Jurkat, Clone E6-1 (cell line): ENCODE measurements around the gene ALKBH5.

ENCODE experiments used
- DNase-seq: peaks from one replicate; pipeline ENCODE4 v3.0.0-alpha.2; 2011; ENCODE audit warnings: low read depth, low spot score
- H3K4me3 ChIP-seq: 2 replicates; pipeline ENCODE4 v1.5.1; 2011; ENCODE audit warnings: mild to moderate bottlenecking, low read length, control low read depth, moderate library complexity

Gene ALKBH5

DNA sequence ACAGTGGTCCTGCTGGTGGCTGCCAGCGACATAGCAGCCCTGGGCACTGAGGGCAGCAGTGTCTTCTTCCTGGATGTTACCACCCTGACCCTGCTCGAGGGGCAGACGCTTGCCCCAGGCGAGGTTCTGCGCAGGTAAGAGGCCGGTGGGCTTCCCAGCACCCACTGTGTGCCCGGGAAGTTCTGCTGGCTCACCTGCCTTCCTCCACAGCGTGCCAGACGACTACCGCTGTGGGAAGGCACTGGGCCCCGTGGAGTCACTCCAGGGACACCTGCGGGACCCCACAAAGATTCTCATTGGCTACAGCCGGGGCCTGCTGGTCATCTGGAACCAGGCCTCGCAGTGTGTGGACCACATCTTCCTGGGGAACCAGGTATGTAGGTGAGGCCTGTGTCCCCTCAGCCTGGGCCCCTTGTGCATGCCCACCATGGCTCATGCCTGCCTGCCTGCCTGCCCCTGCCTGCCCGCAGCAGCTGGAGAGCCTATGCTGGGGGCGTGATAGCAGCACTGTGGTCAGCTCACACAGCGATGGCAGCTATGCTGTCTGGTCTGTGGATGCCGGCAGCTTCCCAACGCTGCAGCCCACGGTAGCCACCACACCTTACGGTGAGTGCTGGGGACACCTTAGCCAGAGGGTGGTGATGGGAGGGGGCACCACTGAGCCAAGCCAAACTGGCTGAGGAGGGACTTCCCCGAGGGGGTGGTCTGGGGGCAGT lies 50.3 kb downstream of the ALKBH5 start:
- DNase-seq, result no peak
- H3K4me3 ChIP-seq, result no peak overlapping the region

DNA sequence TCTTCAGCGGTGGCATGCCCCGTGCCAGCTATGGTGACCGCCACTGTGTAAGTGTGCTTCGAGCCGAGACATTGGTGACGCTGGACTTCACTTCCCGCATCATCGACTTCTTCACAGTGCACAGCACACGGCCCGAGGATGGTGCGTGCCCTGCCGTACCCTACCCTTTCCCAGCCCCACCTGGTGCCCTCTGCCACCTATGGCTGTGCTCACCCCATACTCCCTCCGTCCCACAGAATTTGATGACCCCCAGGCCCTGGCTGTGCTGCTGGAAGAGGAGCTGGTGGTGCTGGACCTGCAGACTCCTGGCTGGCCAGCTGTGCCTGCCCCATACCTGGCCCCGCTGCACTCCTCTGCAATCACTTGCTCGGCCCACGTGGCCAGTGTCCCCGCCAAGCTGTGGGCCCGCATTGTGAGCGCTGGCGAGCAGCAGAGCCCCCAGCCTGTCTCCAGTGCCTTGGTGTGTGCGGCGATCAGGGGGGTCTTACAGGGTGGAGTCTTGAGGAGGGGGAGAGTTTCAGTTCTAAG lies 51.3 kb downstream of the ALKBH5 start:
- DNase-seq, result no peak
- no peak overlapping the region for H3K4me3 ChIP-seq

DNA sequence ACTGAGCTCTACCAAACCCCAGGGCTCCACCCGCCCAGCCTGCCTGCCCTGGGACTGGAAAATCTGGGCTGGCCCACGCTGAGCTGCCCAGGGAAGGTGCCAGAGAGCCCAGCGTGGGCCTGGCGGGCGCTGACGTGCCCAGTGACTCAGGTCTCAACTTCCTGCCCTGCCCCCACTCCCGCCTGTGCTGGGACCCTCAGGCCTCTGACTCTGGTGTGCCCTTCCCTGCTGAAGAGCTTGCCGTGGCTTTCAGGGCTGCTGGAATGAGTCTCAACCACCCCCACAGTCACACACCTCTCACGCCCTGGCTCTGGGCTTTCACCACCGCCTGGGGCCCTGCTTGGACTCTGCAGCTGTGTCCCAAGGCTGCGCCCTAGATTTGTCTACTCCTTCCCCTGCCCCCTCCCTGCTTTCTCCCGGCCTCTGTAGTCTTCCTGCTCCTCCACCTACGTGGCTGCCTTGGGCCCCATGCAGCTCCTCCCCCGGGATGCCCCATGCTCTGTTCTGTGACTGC lies 52.2 kb downstream of the ALKBH5 start:
- DNase-seq, result no peak
- no peak overlapping the region for H3K4me3 ChIP-seq

DNA sequence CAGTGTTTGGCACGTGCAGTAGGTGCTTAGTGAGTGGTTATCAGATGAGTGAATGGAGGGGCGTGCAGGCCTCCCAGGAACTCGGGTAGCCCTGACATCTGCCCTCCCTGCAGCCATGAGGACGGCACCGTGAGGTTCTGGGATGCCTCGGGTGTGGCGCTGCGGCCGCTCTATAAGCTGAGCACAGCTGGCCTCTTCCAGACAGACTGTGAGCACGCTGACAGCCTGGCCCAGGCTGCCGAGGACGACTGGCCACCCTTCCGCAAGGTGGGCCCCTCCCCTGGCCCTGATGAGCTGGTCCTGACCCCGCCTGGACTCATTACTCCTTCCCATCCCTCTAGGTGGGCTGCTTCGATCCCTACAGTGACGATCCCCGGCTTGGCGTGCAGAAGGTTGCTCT lies 52.9 kb downstream of the ALKBH5 start:
- no peak overlapping the region for H3K4me3 ChIP-seq
- no peak for DNase-seq

DNA sequence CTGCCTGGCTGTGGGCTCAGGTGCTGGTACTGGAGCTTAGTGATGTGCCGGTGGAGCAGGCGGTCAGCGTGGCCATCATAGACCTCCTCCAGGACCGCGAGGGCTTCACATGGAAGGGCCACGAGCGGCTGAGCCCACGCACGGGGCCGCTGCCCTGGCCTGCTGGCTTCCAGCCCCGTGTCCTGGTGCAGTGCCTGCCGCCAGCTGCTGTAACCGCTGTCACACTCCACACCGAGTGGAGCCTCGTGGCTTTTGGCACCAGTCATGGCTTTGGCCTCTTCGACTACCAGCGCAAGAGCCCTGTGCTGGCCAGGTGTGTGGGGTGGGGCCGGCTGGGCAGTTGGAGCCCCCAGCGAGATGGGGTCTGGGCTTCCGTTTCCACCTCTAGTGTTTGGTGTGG lies 53.8 kb downstream of the ALKBH5 start:
- no peak overlapping the region for H3K4me3 ChIP-seq
- no peak for DNase-seq

DNA sequence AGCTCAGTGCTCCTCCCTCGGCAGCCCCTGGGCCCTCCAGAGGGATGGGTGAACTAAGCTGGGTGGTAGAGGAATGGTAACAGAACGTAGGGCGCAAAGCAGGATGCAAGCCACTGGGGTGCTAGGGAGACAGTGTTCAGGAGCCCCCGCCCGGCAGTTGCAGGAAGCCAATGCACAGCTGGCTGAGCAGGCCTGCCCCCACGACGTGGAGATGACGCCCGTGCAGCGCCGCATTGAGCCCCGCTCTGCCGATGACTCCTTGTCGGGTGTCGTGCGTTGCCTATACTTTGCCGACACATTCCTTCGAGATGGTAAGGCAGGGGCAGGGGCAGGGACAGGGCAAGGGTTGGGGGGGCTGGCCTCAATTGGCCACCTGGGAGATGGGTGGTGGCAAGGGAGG lies 54.7 kb downstream of the ALKBH5 start:
- no peak for DNase-seq
- H3K4me3 ChIP-seq, result no peak overlapping the region

DNA sequence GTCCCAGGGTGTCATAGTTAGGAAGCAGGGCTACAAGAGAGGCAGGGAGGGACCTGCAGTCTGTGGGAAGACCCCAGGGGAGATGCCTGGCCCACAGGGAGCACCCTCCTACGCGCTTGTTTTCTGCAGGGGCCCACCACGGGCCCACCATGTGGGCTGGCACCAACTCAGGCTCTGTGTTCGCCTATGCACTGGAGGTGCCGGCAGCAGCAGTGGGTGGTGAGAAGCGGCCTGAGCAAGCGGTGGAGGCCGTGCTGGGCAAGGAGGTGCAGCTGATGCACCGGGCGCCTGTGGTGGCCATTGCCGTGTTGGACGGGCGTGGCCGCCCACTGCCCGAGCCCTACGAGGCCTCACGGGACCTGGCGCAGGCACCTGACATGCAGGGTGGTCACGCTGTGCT lies 56.8 kb downstream of the ALKBH5 start:
- no peak for DNase-seq
- H3K4me3 ChIP-seq, result no peak overlapping the region

DNA sequence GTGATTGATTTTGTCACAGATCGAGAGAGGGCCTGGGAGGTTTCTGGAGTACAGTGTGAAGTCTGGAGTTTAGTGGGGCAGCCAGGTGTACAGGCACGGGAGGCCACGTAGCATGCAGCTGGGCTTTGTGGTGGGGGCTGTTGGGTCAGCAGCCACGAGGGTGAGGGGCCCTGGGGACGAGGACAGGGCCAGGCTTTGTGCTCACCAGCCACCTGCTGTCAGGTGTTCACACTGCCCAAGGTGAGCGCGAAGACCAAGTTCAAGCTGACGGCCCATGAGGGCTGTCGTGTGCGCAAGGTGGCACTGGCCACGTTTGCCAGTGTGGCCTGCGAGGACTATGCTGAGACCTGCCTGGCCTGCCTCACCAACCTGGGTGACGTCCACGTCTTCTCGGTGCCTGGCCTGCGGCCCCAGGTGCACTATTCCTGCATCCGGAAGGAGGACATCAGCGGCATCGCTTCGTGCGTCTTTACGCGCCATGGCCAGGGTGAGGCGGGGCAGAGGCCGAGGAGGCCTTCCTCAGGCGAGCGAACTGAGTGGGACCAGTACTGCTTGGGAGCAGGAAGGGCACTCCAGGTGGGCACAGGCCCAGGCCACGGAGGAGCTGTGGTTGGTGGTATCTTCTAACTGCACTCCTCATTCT lies 57.7 kb downstream of the ALKBH5 start:
- no peak for DNase-seq
- no peak overlapping the region for H3K4me3 ChIP-seq

DNA sequence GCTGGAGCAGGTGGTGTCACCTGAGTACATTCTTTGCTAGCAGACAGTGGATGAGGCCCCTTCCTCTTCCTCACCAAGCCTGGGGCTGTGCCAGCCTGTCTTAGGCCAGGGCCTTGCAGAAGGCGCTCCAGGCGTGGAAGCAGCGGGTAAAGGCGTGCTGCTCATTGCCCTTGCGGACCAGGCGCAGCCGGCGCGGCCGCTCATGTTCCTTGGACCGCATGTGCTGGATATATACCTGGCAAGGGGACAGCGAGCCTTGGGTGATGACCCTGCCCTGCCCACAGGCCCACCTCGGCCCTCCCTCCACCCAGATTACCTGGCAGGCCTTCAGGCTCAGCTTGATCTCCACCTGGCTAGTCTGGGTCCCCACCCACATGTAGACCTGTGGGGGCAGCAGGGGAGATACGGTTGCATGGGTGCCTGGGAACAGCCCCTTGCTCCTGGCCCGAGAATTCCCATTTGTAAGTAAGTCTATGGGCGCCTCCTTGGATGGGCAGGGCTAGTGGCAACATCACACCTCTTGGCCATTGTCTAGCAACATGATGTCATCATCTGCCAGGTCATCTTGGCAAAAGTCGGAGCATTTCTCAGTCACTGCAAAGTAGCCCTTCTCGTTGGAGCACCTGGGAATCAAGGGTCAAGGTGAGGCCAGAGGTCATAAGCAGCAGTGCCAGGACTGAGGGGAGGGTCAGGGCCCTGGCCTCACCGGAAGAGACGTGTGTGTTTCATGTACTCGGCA lies 61.6 kb downstream of the ALKBH5 start:
- no peak for DNase-seq
- no peak overlapping the region for H3K4me3 ChIP-seq

DNA sequence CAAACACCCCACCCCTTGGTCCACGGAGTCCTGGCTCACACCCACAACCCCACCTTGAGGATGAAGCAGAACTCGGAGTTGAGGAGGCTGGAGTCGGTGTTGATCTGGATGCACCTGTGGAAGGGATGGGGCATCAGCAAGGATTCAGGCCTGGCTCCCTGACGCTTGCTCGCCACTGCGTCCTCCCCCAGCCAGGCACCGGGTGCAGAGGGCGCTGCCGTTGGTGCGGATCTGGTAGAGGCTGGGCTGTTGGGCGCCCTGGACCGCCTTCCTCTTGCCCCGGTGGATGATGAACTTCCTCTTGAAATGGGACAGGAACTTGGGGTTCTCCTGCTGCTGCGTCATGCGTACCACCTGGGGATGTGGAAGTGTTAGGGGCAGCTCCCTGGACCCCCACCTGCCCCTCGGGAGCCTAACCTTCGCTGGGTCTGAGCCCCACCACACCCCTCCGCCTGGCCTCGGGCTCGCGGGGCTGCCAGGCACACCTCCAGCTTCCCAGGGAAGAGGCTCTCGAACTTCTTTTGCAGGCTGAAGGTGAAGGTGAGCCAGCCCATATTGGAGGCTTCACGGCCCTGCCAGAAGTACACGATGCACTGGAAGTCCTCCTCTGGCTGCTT lies 62.6 kb downstream of the ALKBH5 start:
- no peak for DNase-seq
- H3K4me3 ChIP-seq, result no peak overlapping the region

DNA sequence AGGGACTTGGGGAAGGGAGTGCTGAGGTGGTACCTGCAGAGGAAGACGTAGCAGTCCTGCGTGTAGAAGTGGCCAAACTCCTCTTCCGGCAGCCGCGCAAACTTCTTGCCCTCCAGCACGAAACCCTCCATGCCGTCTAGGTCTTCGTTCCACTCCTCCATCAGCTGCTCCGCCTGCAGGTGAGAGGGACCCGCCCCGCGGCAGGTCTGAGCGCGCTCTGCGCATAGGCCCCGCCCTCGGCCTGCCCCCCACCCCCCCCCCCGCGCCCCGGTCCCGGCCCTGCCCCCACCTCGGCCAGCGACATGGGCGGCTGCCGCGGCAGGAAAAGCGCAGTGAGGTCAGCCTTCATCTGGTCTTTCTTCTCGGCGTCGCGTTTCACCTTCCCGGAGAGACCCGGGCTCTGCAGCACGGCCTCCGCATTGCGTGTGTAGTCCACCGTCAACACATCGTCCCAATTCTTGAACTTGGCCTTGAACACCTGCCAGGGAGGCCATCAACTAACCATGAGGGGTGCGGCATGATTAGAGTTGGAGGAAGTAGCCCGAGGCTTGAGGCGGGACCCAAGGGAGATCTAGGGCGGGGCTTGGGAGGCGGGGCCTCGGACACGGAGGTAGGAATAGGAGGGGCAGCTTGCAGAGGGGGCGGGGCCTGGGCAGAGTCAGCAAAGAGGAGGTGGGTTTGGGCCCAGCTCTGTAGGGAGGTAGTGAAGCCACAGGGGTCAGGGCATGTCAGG lies 63.4 kb downstream of the ALKBH5 start:
- H3K4me3 ChIP-seq, result no peak overlapping the region
- DNase-seq, result no peak

DNA sequence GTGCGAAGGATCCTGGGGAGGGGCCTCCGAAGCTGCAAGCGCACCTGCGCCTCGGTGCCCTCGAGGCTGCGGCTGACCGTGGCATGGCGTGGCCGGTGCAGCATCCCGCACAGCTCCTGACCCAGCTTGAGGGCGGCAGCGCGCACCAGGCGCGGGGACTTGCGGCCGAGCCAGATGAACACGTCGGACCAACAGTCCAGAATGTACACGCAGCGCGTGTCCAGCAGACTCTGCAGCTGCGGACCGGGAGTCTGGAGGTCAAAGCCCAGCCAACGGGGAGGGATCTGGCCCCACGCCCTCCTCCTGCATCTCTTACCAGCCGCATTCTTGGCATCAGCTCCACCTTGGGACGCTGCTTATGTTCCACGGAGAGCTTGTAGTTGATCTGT lies 64.0 kb downstream of the ALKBH5 start:
- H3K4me3 ChIP-seq, result no peak overlapping the region
- DNase-seq, result no peak

DNA sequence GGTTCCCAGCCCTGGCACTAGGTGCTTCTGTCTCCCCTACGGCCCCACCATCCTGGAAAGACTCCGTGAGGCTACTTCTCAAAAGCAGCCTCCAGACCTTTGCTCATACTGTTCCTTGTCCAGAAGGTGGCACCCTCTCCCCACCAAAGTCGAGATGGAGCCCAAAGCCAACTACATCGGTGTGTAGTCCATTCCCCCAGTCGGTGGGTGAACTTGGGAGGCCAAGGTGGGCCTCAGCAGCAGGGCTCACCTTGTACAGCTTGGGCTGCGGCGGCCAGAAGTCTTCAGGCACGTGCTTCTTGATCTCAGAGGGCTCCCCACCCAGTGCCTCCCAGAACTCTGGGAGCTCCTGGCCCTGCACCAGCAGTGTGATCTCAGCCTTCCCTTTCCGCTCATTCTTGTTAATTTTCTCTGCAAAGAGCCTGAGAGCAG lies 64.7 kb downstream of the ALKBH5 start:
- H3K4me3 ChIP-seq, result no peak overlapping the region
- peak; percentile 47 for DNase-seq

DNA sequence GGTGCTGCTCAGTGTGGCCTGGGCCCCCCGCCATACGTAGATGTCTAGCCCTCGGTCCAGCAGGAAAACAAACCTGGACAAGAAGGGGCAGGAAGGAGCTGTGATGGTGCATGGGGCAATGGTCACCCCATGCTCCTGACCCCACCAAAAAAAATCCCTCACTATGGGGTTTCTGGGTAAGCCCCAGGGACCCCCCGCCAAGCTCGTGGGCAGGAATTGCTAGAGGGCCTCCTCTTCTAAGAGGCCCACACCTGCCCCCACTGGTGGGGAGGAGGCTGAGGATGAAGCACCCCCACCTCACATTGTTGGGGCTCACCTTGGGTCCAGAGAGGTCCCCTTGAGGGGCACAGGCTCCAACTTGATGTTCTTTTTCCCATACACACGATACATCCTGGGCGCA lies 65.2 kb downstream of the ALKBH5 start:
- DNase-seq, result no peak
- H3K4me3 ChIP-seq, result no peak overlapping the region

DNA sequence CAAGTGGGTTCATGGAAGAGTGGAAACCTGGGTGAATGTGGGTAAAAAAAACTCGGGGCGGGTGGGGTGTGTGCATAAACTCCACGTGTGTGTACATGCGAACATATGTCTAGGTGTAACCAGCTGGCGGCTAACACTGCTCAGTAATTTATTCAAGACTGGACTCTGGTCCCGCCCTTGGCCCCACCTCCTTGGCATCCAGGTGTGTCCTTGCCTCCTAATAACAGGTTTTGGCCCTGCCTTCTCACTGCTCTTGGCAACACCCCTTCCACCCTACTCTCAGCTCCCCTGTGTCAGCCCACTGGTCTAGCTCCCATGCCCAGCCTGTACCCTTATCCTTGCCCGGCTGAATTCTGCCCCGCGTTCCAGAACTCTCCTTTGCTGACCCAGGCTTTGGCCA lies 66.6 kb downstream of the ALKBH5 start:
- H3K4me3 ChIP-seq, result no peak overlapping the region
- DNase-seq, result no peak

DNA sequence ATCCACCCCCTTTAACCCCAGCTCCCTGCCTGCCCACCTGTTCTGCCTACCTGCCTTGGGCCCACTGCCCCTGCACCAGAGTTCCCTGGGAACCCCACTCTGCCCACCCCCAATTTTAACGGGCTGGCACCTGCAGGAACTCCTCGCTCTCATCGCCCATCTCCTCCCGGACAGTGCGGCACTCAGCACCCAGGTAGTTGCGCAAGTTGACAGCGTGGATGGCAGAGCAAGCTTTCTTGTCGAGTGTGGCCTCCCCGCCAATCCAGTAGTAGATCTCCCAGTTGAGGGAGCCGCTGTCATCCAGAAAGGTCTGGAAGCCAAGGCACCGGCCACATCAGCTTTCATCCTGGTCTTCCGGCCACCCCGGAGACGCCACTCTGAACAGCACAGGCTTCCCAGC lies 67.1 kb downstream of the ALKBH5 start:
- no peak overlapping the region for H3K4me3 ChIP-seq
- DNase-seq, result no peak

DNA sequence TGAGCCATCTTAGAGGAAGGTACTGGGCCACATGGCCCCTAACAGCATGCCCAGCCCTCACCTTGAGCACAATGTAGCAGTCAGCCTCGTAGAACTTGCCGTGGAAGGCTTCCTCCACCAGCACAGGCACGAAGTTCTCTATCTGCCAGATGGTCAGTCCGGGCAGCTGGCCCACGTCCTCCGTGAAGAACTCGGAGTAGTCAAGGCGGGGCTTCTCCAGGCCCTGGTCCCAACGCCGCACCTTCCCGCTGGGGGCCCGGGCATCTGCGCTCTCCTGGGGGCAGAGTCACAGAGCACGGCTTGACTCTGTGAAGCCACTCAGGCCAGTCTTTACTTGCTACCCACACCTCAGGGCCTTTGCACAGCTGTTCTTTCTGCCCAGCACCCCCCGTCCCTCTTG lies 67.6 kb downstream of the ALKBH5 start:
- no peak for DNase-seq
- no peak overlapping the region for H3K4me3 ChIP-seq

DNA sequence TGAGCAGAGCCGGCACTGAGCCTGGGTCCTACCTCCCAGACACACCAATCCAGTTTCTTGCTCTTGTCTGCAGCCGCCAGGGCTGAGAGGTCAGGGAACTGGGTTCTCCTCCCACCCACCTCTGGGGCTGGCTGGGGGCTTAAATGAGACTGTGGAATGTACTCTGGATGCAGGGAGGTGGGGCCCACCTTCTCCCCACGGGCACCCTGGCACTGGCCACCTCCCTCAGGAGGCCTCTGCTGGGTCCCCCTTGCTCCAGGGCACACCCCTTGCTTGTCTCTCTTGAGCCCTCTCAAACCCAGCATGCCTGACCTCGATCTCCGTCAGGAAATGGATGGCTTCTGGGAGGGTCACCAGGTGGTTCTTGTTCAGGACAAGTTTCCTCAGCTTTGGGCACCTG lies 68.5 kb downstream of the ALKBH5 start:
- DNase-seq, result no peak
- no peak overlapping the region for H3K4me3 ChIP-seq
